PC-9 (cell line): ENCODE results near the gene PTPN14. TPM values are rescaled to one million over a fixed set of nuclear protein-coding genes. Genes with fewer than 3 reads are reported as not detected.

ENCODE experiments used
- BruUV-seq: library from RNA; stranded (reverse); fragments of 400-500 nt; replicated peaks from 2 replicates; lab custom pipeline; 2021; lab: Mats Ljungman, UMichigan
- CTCF ChIA-PET: fragments of 300-600 bp; sonication (Branson Sonifier 250); formaldehyde crosslinking; loops from one replicate; lab custom pipeline; 2022; ENCODE audit warnings: antibody characterized with exemption; lab: Charles Lee
- POLR2A ChIA-PET: fragments of 300-600 bp; sonication (Branson Sonifier 250); formaldehyde crosslinking; loops from one replicate; lab custom pipeline; 2022; ENCODE audit warnings: antibody characterized with exemption; ENCODE audit not compliant: unreplicated experiment; lab: Charles Lee
- DNase-seq, 2 experiments: peaks; one replicate each; pipeline versions ENCODE4 v3.0.0 to v3.0.0-alpha.2; 2015 to 2022; ENCODE audit warnings: mixed read lengths in 1 of 2
- H2AFZ ChIP-seq: fragments of 200-600 bp; sonication (generic); 2 replicates; pipeline ENCODE4 v1.8.1; 2017; ENCODE audit warnings: antibody characterized with exemption
- H3F3A ChIP-seq: fragments of 200-600 bp; sonication (generic); 2 replicates; pipeline ENCODE4 v1.8.1; 2017; ENCODE audit warnings: antibody characterized with exemption, mild to moderate bottlenecking, low read depth; ENCODE audit not compliant: insufficient read depth
- H3K27ac ChIP-seq: fragments of 200-600 bp; sonication (generic); 2 replicates; pipeline ENCODE4 v1.6.1; 2016; ENCODE audit warnings: mixed run types
- H3K27me3 ChIP-seq: fragments of 200-600 bp; sonication (generic); 2 replicates; pipeline ENCODE4 v1.6.1; 2016; ENCODE audit warnings: low read depth, mixed run types; ENCODE audit not compliant: insufficient read depth
- H3K36me3 ChIP-seq: fragments of 200-600 bp; sonication (generic); 2 replicates; pipeline ENCODE4 v1.6.1; 2016; ENCODE audit warnings: low read depth, mixed run types
- H3K4me1 ChIP-seq: fragments of 200-600 bp; sonication (generic); replicated peaks from 2 replicates; pipeline ENCODE4 v1.6.1; 2016; ENCODE audit warnings: mixed run types; ENCODE audit not compliant: insufficient read depth
- H3K4me2 ChIP-seq: fragments of 200-600 bp; sonication (generic); 2 replicates; pipeline ENCODE4 v1.6.1; 2017; ENCODE audit warnings: mixed run types
- H3K4me3 ChIP-seq: fragments of 200-600 bp; sonication (generic); 2 replicates; pipeline ENCODE4 v1.6.1; 2016; ENCODE audit warnings: mixed run types
- H3K79me2 ChIP-seq: fragments of 200-600 bp; sonication (generic); 2 replicates; pipeline ENCODE4 v1.6.1; 2017; ENCODE audit warnings: low read depth, mixed run types
- H3K9me2 ChIP-seq: fragments of 200-600 bp; sonication (generic); 2 replicates; pipeline ENCODE4 v1.8.1; 2017; ENCODE audit warnings: mild to moderate bottlenecking; ENCODE audit not compliant: insufficient read depth
- H3K9me3 ChIP-seq: fragments of 200-600 bp; sonication (generic); 2 replicates; pipeline ENCODE4 v1.8.1; 2016; ENCODE audit warnings: low read depth; ENCODE audit not compliant: insufficient read depth
- H4K20me1 ChIP-seq: fragments of 200-600 bp; sonication (generic); 2 replicates; pipeline ENCODE4 v1.8.1; 2017; ENCODE audit not compliant: insufficient read depth
- CTCF ChIP-seq: fragments of 200-600 bp; sonication (generic); conservative IDR thresholded peaks from 2 replicates; pipeline ENCODE4 v1.6.1; 2017; ENCODE audit warnings: mixed run types, antibody characterized with exemption, mild to moderate bottlenecking, moderate library complexity
- EZH2 ChIP-seq: fragments of 200-600 bp; sonication (generic); IDR thresholded peaks from 2 replicates; pipeline ENCODE4 v1.8.0; 2017; ENCODE audit warnings: antibody characterized with exemption, low read depth
- intact Hi-C: fragments of 100-400 bp; cut with micrococcal nuclease; formaldehyde crosslinking; loops from one replicate; pipeline ENCODE4 v1.10.0; 2022; ENCODE audit not compliant: unreplicated experiment
- total RNA-seq: library from RNA; stranded (reverse); gene quantifications from 2 replicates; pipeline ENCODE4 v1.2.3, GENCODE V29; 2021

PTPN14 gene
- total RNA-seq, 1 experiment from 2014 or later: 78.9 TPM

DNA sequence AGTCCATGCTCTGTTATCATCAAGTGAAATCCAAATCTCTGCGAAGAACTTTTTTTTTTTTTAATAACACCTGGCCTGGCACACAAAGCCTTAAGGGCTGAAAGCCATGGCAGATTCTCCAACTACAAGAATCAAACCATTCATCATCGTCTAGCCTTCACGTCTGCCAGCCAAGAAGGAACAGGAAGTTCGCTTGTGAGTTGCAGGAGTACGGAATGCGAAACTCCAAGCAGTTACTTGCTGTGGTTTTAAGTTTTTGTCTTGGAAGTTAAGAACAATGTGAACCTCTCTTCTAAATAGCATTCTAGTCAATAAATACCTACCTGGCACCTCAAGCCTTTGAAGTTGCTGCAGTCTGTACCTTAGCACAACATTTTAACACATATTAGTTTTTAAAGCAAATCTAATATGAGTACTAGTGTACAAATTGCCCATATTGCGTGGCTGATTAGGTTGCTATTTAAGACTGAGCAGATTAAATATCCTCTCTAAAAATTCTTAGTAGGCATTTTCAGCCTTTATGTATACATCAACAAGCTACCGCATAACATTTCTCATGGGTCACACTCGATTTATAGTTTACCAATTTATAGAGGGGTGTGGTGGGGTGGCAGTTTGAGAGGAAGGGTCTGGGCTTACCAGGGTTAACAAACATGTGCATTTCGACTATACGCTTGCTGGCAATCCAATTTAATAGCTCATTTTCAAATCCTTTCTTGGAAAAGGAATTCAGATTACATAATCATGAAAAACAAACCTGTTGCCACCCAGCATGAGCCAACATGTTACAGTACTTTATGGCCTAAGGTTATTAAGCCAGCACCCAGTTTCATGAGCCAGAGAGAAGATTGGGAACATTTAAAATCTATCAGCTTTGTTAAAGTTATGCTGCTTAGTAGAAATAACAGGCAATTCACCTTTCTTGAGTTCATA is 22.2 kb upstream of the PTPN14 start:
- Histone ChIP-seq H4K20me1 (no peaks in the 10 kb centered on the region), H3K27ac (peak overlapping the region; percentile 58), H3K9me3 (peaks cover 10% of the 10 kb centered on the region), H3K9me2 (no peaks in the 10 kb centered on the region), H3K27me3 (no peaks in the 10 kb centered on the region), H2AFZ (no peak overlapping the region), H3K4me1 (peaks cover 50% of the 10 kb centered on the region), H3K36me3 (no peaks in the 10 kb centered on the region), H3K4me2 (peak overlapping the region; percentile 43), H3K4me3 (no peak overlapping the region), H3F3A (peaks cover 38% of the 10 kb centered on the region), H3K79me2 (no peaks in the 10 kb centered on the region)
- no TSS peak for BruUV-seq
- peak in 1 of 2 experiments; percentile 58 for DNase-seq
- POLR2A ChIA-PET: no interaction called here
- TF ChIP-seq EZH2: no peak
- TF ChIP-seq CTCF: no peak
- CTCF ChIA-PET: interaction anchor here (0.6 to 1.6 kb wide), 2 partner anchors 140 to 246 kb away, joined by 3 to 5 read pairs; no protein-coding TSS in a partner anchor
- intact Hi-C loops: no loop called here

- peaks cover 62% of the 10 kb centered on the region for H3K4me1 ChIP-seq
- no peaks in the 10 kb centered on the region for H3K36me3 ChIP-seq
- no TSS peak for BruUV-seq
- peaks cover 37% of the 10 kb centered on the region for H3F3A ChIP-seq
- CTCF ChIA-PET: no interaction called here
- H3K9me3 ChIP-seq: peaks cover 12% of the 10 kb centered on the region
- no peak overlapping the region for H3K4me3 ChIP-seq
- no peaks in the 10 kb centered on the region for H3K27me3 ChIP-seq
- TF ChIP-seq EZH2: no peak
- no peak for TF ChIP-seq CTCF
- intact Hi-C loops: no loop called here
- no peaks in the 10 kb centered on the region for H4K20me1 ChIP-seq
- no peak overlapping the region for H3K27ac ChIP-seq
- H3K79me2 ChIP-seq: no peaks in the 10 kb centered on the region
- no peak for DNase-seq
- peak overlapping the region; percentile 11; the same call in 1 of the 2 replicates for H3K4me2 ChIP-seq
- no peak overlapping the region for H2AFZ ChIP-seq
- POLR2A ChIA-PET: no interaction called here
- H3K9me2 ChIP-seq: no peaks in the 10 kb centered on the region
These were observed 19.9 kb upstream of the PTPN14 start for GRCh38 chr1:214571281-214571680.

DNA sequence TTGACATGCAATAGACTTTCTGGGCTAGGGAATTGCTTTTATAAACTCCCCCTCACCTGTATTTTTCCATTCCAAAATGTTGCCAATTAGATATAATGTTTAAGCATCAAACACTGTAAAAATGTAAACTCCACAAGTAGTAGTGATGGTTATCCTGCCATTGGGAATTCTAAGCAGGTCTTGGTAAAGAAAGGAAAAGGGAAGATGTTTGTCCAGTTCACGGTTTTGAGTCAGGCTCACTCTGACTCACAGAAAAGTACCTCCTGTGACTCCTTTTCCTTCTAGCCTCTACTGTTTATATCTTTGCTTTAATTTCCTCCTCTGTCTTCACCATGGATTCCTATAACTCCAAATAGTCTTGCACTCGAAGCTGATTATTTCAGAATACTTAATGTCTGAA is 19.0 kb upstream of the PTPN14 start:
- H3K27me3 ChIP-seq: no peaks in the 10 kb centered on the region
- H3F3A ChIP-seq: peaks cover 28% of the 10 kb centered on the region
- ChIA-PET POLR2A (no interaction called here), CTCF (no interaction called here)
- intact Hi-C loops: no loop called here
- no peaks in the 10 kb centered on the region for H4K20me1 ChIP-seq
- peak in 1 of 2 experiments; percentile 45 for DNase-seq
- BruUV-seq: no TSS peak
- H3K9me2 ChIP-seq: no peaks in the 10 kb centered on the region
- peaks cover 61% of the 10 kb centered on the region for H3K4me1 ChIP-seq
- no peaks in the 10 kb centered on the region for H3K79me2 ChIP-seq
- peak overlapping the region; percentile 11 for H3K4me2 ChIP-seq
- no peak overlapping the region for H2AFZ ChIP-seq
- H3K4me3 ChIP-seq: no peak overlapping the region
- H3K36me3 ChIP-seq: no peaks in the 10 kb centered on the region
- peak overlapping the region; percentile 22 for H3K27ac ChIP-seq
- H3K9me3 ChIP-seq: peaks cover 4% of the 10 kb centered on the region
- TF ChIP-seq EZH2: no peak
- no peak for TF ChIP-seq CTCF
